Muscle of arm (tissue), 12 donors: Measurements from ENCODE around the gene DSEL. TPM values are rescaled to one million over a fixed set of nuclear protein-coding genes. Genes with fewer than 3 reads are reported as not detected.

Experiments used
- DNase-seq: peaks from one replicate; pipeline ENCODE4 v3.0.0-alpha.2; 2013
- polyA plus RNA-seq, 12 donors: library from polyadenylated mRNA; unstranded; fragments of 120-200 nt; gene quantifications; one replicate each; pipeline ENCODE4 v1.2.1, GENCODE V29; 2013; ENCODE audit not compliant: insufficient read length in 12 of 12

DSEL gene
- polyA plus RNA-seq, 12 donors = 8.9 to 71.9 (median 13.0) TPM

- DNase-seq = no peak
These were observed 6.7 kb downstream of the DSEL start for GRCh38 chr18:67509741-67510391.

- no peak for DNase-seq
These were observed 8.4 kb downstream of the DSEL start for GRCh38 chr18:67508146-67508545.

GRCh38 chr18:67504739-67505138 is 11.8 kb downstream of the DSEL start:
- DNase-seq = no peak

- DNase-seq = no peak
These were observed 15.9 kb downstream of the DSEL start for GRCh38 chr18:67500522-67501205.

- no peak for DNase-seq
These were observed 20.1 kb downstream of the DSEL start for GRCh38 chr18:67496469-67496868.

- no peak for DNase-seq
These were observed 30.0 kb downstream of the DSEL start for GRCh38 chr18:67486534-67486933.

- DNase-seq = no peak
These were observed 30.9 kb downstream of the DSEL start for GRCh38 chr18:67485655-67486054.

GRCh38 chr18:67484458-67484857 is 32.1 kb downstream of the DSEL start:
- DNase-seq = no peak

GRCh38 chr18:67483952-67484351 is 32.6 kb downstream of the DSEL start:
- no peak for DNase-seq

GRCh38 chr18:67483237-67483636 is 33.3 kb downstream of the DSEL start:
- DNase-seq = no peak

- no peak for DNase-seq
These were observed 38.3 kb downstream of the DSEL start for GRCh38 chr18:67478249-67478648.

GRCh38 chr18:67477522-67477921 is 39.0 kb downstream of the DSEL start:
- no peak for DNase-seq

- DNase-seq = no peak
These were observed 39.9 kb downstream of the DSEL start for GRCh38 chr18:67476585-67476984.

GRCh38 chr18:67475673-67476072 is 40.8 kb downstream of the DSEL start:
- no peak for DNase-seq

- DNase-seq = no peak
These were observed 48.5 kb downstream of the DSEL start for GRCh38 chr18:67468038-67468437.

GRCh38 chr18:67467188-67467587 is 49.3 kb downstream of the DSEL start:
- DNase-seq = no peak

- no peak for DNase-seq
These were observed 52.0 kb downstream of the DSEL start for GRCh38 chr18:67464499-67464898.

- no peak for DNase-seq
These were observed 52.7 kb downstream of the DSEL start for GRCh38 chr18:67463829-67464228.

- peak; percentile 16 for DNase-seq
These were observed 59.8 kb downstream of the DSEL start for GRCh38 chr18:67456711-67457110.
